ES-I3 (cell line): ENCODE measurements around the gene TMEM120B.

Source experiments
- H3K36me3 ChIP-seq: 2 replicates; pipeline ENCODE4 v1.6.1; 2013; ENCODE audit warnings: mild to moderate bottlenecking, low read length, control low read depth, moderate library complexity; ENCODE audit not compliant: insufficient read depth
- H3K4me1 ChIP-seq: 2 replicates; pipeline ENCODE4 v1.6.1; 2013; ENCODE audit warnings: mild to moderate bottlenecking, control low read depth, low read length; ENCODE audit not compliant: insufficient read depth
- H3K9ac ChIP-seq: 2 replicates; pipeline ENCODE4 v1.6.1; 2013; ENCODE audit warnings: low read depth, mild to moderate bottlenecking, low read length, moderate library complexity
- H3K9me3 ChIP-seq: 2 replicates; pipeline ENCODE4 v1.6.1; 2013; ENCODE audit warnings: mild to moderate bottlenecking, low read length, moderate library complexity; ENCODE audit not compliant: control insufficient read depth, insufficient read depth

Gene TMEM120B

GRCh38 chr12:121809712-121810116 is 97.2 kb downstream of the TMEM120B start:
- H3K4me1 ChIP-seq = peaks cover 19% of the 10 kb centered on the region
- H3K36me3 ChIP-seq = 0 out of 2 replicates have a peak, but pooled peaks cover 4% of the 10 kb centered on the region
- no peaks in the 10 kb centered on the region for H3K9me3 ChIP-seq
- no peak overlapping the region for H3K9ac ChIP-seq

- 0 out of 2 replicates have a peak, but pooled peaks cover 4% of the 10 kb centered on the region for H3K36me3 ChIP-seq
- peaks cover 19% of the 10 kb centered on the region for H3K4me1 ChIP-seq
- H3K9me3 ChIP-seq = no peaks in the 10 kb centered on the region
- no peak overlapping the region for H3K9ac ChIP-seq
Measured at GRCh38 chr12:121810234-121810817, 97.8 kb downstream of the TMEM120B start.

- Histone ChIP-seq H3K9me3 (no peaks in the 10 kb centered on the region), H3K4me1 (peaks cover 19% of the 10 kb centered on the region), H3K9ac (peak overlapping the region; percentile 83), H3K36me3 (0 out of 2 replicates have a peak, but pooled peaks cover 4% of the 10 kb centered on the region)
Measured at GRCh38 chr12:121810833-121811433, 98.4 kb downstream of the TMEM120B start.

GRCh38 chr12:121811434-121812319 is 99.1 kb downstream of the TMEM120B start:
- Histone ChIP-seq H3K4me1 (peaks cover 18% of the 10 kb centered on the region), H3K9ac (peak overlapping the region; percentile 83), H3K9me3 (no peaks in the 10 kb centered on the region), H3K36me3 (peaks cover 4% of the 10 kb centered on the region; the same call in 1 of the 2 replicates)

- peaks cover 4% of the 10 kb centered on the region; the same call in 1 of the 2 replicates for H3K36me3 ChIP-seq
- peaks cover 11% of the 10 kb centered on the region for H3K4me1 ChIP-seq
- H3K9ac ChIP-seq = peak overlapping the region; percentile 83
- H3K9me3 ChIP-seq = no peaks in the 10 kb centered on the region
Measured at GRCh38 chr12:121812320-121812871, 99.8 kb downstream of the TMEM120B start.

- H3K9me3 ChIP-seq = no peaks in the 10 kb centered on the region
Measured at GRCh38 chr12:121812921-121813896, 100.7 kb downstream of the TMEM120B start.

GRCh38 chr12:121813951-121814350 is 101.4 kb downstream of the TMEM120B start:
- H3K9ac ChIP-seq = no peak overlapping the region
- peaks cover 8% of the 10 kb centered on the region for H3K4me1 ChIP-seq
- peaks cover 4% of the 10 kb centered on the region; the same call in 1 of the 2 replicates for H3K36me3 ChIP-seq

More at GRCh38 chr12:121812921-121813896, 100.7 kb downstream of the TMEM120B start:
- Histone ChIP-seq H3K9ac (peak overlapping the region; percentile 83; the same call in 1 of the 2 replicates), H3K36me3 (peaks cover 4% of the 10 kb centered on the region; the same call in 1 of the 2 replicates), H3K4me1 (peaks cover 8% of the 10 kb centered on the region)

GRCh38 chr12:121814429-121815119 is 102.0 kb downstream of the TMEM120B start:
- Histone ChIP-seq H3K36me3 (peaks cover 3% of the 10 kb centered on the region; the same call in 1 of the 2 replicates), H3K9ac (no peak overlapping the region), H3K4me1 (peaks cover 8% of the 10 kb centered on the region), H3K9me3 (no peaks in the 10 kb centered on the region)

More at GRCh38 chr12:121813951-121814350, 101.4 kb downstream of the TMEM120B start:
- no peaks in the 10 kb centered on the region for H3K9me3 ChIP-seq

- Histone ChIP-seq H3K9ac (no peak overlapping the region), H3K4me1 (peaks cover 8% of the 10 kb centered on the region), H3K36me3 (peaks cover 5% of the 10 kb centered on the region; the same call in 1 of the 2 replicates), H3K9me3 (no peaks in the 10 kb centered on the region)
Measured at GRCh38 chr12:121815263-121815662, 102.7 kb downstream of the TMEM120B start.

GRCh38 chr12:121816925-121817647 is 104.5 kb downstream of the TMEM120B start:
- peaks cover 5% of the 10 kb centered on the region; the same call in 1 of the 2 replicates for H3K36me3 ChIP-seq
- no peak overlapping the region for H3K9ac ChIP-seq

GRCh38 chr12:121817648-121818043 is 105.1 kb downstream of the TMEM120B start:
- H3K9ac ChIP-seq = no peak overlapping the region
- no peaks in the 10 kb centered on the region for H3K9me3 ChIP-seq
- no peaks in the 10 kb centered on the region for H3K4me1 ChIP-seq
- peaks cover 5% of the 10 kb centered on the region; the same call in 1 of the 2 replicates for H3K36me3 ChIP-seq

More at GRCh38 chr12:121816925-121817647, 104.5 kb downstream of the TMEM120B start:
- Histone ChIP-seq H3K4me1 (no peaks in the 10 kb centered on the region), H3K9me3 (no peaks in the 10 kb centered on the region)

- no peak overlapping the region for H3K9ac ChIP-seq
- H3K4me1 ChIP-seq = no peaks in the 10 kb centered on the region
- H3K36me3 ChIP-seq = peaks cover 5% of the 10 kb centered on the region; the same call in 1 of the 2 replicates
- no peaks in the 10 kb centered on the region for H3K9me3 ChIP-seq
Measured at GRCh38 chr12:121819212-121819949, 106.8 kb downstream of the TMEM120B start.
